GM12891 (cell line): ENCODE results near the gene ANO5.

Experiments
- PAX5 ChIP-seq: IDR thresholded peaks from 2 replicates; pipeline ENCODE4 v1.6.1; 2011; ENCODE audit warnings: low read length, moderate library complexity, mild to moderate bottlenecking; ENCODE audit not compliant: insufficient read depth, severe bottlenecking
- POLR2A ChIP-seq: IDR thresholded peaks from 2 replicates; pipeline ENCODE4 v1.6.1; 2011; ENCODE audit warnings: low read depth, low read length, control low read depth
- POLR2AphosphoS5 ChIP-seq: IDR thresholded peaks from 2 replicates; pipeline ENCODE4 v1.6.1; 2011; ENCODE audit warnings: low read depth, low read length, control low read depth
- POU2F2 ChIP-seq: IDR thresholded peaks from 2 replicates; pipeline ENCODE4 v1.6.1; 2011; ENCODE audit warnings: low read depth, mild to moderate bottlenecking, control low read depth, low read length, moderate library complexity
- SPI1 ChIP-seq: IDR thresholded peaks from 2 replicates; pipeline ENCODE4 v1.6.1; 2011; ENCODE audit warnings: low read depth, low read length, control low read depth
- TAF1 ChIP-seq: IDR thresholded peaks from 2 replicates; pipeline ENCODE4 v1.6.1; 2011; ENCODE audit warnings: low read depth, low read length, control low read depth

DNA sequence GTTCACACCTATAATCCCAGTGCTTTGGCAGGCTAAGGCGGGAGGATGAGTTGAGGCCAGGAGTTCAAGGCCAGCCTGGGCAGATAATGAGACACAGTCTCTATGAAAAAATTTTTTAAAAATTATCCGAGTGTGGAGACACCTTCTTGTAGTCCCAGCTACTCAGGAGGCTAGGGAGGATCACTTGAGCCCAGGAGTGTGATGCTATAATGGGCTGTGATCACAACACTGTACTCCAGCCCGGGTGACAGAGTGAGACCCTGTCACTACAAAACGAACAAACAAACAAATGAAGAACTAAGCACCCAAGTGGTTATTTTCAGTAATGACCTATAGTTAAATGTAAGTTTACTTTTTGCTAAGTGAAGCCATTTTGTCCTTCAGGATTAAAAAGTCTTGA, 32.3 kb downstream of the ANO5 start:
- TF ChIP-seq POLR2AphosphoS5 (no peak), POLR2A (no peak), TAF1 (no peak), SPI1 (no peak), PAX5 (no peak), POU2F2 (no peak)
